T-helper 2 cell treated with Interferon-gamma antibody and Interleukin-4, amounts not matched to agents 5 μg/mL and 100 μg/mL, for 36 hours (primary cell): ENCODE data around the gene ZNF423.

ENCODE experiments used
- DNase-seq: peaks from one replicate; pipeline ENCODE4 v3.0.0; 2021; ENCODE audit warnings: low spot score
- H3K27ac Mint-ChIP-seq: one replicate; pipeline ENCODE4 v1.8.0; 2021; ENCODE audit warnings: mild to moderate bottlenecking, mixed read lengths
- H3K27me3 Mint-ChIP-seq: one replicate; pipeline ENCODE4 v1.8.0; 2021; ENCODE audit warnings: low read depth, mixed read lengths
- H3K36me3 Mint-ChIP-seq: one replicate; pipeline ENCODE4 v1.8.0; 2021; ENCODE audit warnings: low read depth, mixed read lengths
- H3K4me1 Mint-ChIP-seq: one replicate; pipeline ENCODE4 v1.8.0; 2021; ENCODE audit warnings: low read depth, mixed read lengths
- H3K4me3 Mint-ChIP-seq: one replicate; pipeline ENCODE4 v1.8.0; 2022; ENCODE audit warnings: mild to moderate bottlenecking, moderate library complexity, mixed read lengths
- H3K9me3 Mint-ChIP-seq: one replicate; pipeline ENCODE4 v1.8.0; 2021; ENCODE audit warnings: mixed read lengths

The ZNF423 gene

GRCh38 chr16:49833085-49833484 lies 22.8 kb downstream of the ZNF423 start:
- Mint-ChIP-seq H3K4me1 (no peaks in the 10 kb centered on the region), H3K27ac (no peak overlapping the region), H3K9me3 (no peaks in the 10 kb centered on the region), H3K36me3 (no peaks in the 10 kb centered on the region), H3K4me3 (no peak overlapping the region), H3K27me3 (peaks cover 6% of the 10 kb centered on the region)
- DNase-seq, result no peak

- H3K4me1 Mint-ChIP-seq, result no peaks in the 10 kb centered on the region
- no peak overlapping the region for H3K4me3 Mint-ChIP-seq
- DNase-seq, result no peak
- H3K27ac Mint-ChIP-seq, result no peak overlapping the region
- no peaks in the 10 kb centered on the region for H3K27me3 Mint-ChIP-seq
- H3K36me3 Mint-ChIP-seq, result no peaks in the 10 kb centered on the region
- no peaks in the 10 kb centered on the region for H3K9me3 Mint-ChIP-seq
Observed at GRCh38 chr16:49832177-49832576, 23.7 kb downstream of the ZNF423 start.

GRCh38 chr16:49830873-49831272 lies 25.0 kb downstream of the ZNF423 start:
- Mint-ChIP-seq H3K4me3 (no peak overlapping the region), H3K4me1 (no peaks in the 10 kb centered on the region)

GRCh38 chr16:49828533-49829267 lies 27.2 kb downstream of the ZNF423 start:
- H3K27ac Mint-ChIP-seq, result no peak overlapping the region
- H3K36me3 Mint-ChIP-seq, result no peaks in the 10 kb centered on the region
- no peak for DNase-seq
- no peaks in the 10 kb centered on the region for H3K27me3 Mint-ChIP-seq
- H3K4me3 Mint-ChIP-seq, result no peak overlapping the region
- H3K4me1 Mint-ChIP-seq, result no peaks in the 10 kb centered on the region
- H3K9me3 Mint-ChIP-seq, result no peaks in the 10 kb centered on the region

More at GRCh38 chr16:49830873-49831272, 25.0 kb downstream of the ZNF423 start:
- DNase-seq, result no peak
- Mint-ChIP-seq H3K27me3 (no peaks in the 10 kb centered on the region), H3K27ac (no peak overlapping the region), H3K36me3 (no peaks in the 10 kb centered on the region), H3K9me3 (no peaks in the 10 kb centered on the region)

- H3K27ac Mint-ChIP-seq, result no peak overlapping the region
- no peaks in the 10 kb centered on the region for H3K27me3 Mint-ChIP-seq
- H3K36me3 Mint-ChIP-seq, result no peaks in the 10 kb centered on the region
- no peaks in the 10 kb centered on the region for H3K9me3 Mint-ChIP-seq
- no peak for DNase-seq
- no peak overlapping the region for H3K4me3 Mint-ChIP-seq
- H3K4me1 Mint-ChIP-seq, result no peaks in the 10 kb centered on the region
Observed at GRCh38 chr16:49827805-49828438, 28.0 kb downstream of the ZNF423 start.

GRCh38 chr16:49826515-49826914 lies 29.4 kb downstream of the ZNF423 start:
- no peak for DNase-seq
- Mint-ChIP-seq H3K9me3 (no peaks in the 10 kb centered on the region), H3K4me1 (no peaks in the 10 kb centered on the region), H3K27me3 (no peaks in the 10 kb centered on the region), H3K4me3 (no peak overlapping the region), H3K27ac (no peak overlapping the region), H3K36me3 (no peaks in the 10 kb centered on the region)

GRCh38 chr16:49825041-49825440 lies 30.9 kb downstream of the ZNF423 start:
- Mint-ChIP-seq H3K27ac (no peak overlapping the region), H3K4me1 (no peaks in the 10 kb centered on the region), H3K27me3 (no peaks in the 10 kb centered on the region), H3K9me3 (no peaks in the 10 kb centered on the region), H3K36me3 (no peaks in the 10 kb centered on the region), H3K4me3 (no peak overlapping the region)
- DNase-seq, result no peak

GRCh38 chr16:49824593-49824992 lies 31.3 kb downstream of the ZNF423 start:
- H3K4me1 Mint-ChIP-seq, result no peaks in the 10 kb centered on the region
- no peak for DNase-seq
- H3K27me3 Mint-ChIP-seq, result no peaks in the 10 kb centered on the region
- no peaks in the 10 kb centered on the region for H3K36me3 Mint-ChIP-seq
- no peak overlapping the region for H3K27ac Mint-ChIP-seq
- no peak overlapping the region for H3K4me3 Mint-ChIP-seq
- no peaks in the 10 kb centered on the region for H3K9me3 Mint-ChIP-seq

- Mint-ChIP-seq H3K9me3 (no peaks in the 10 kb centered on the region), H3K4me3 (no peak overlapping the region), H3K27ac (no peak overlapping the region), H3K36me3 (no peaks in the 10 kb centered on the region), H3K27me3 (no peaks in the 10 kb centered on the region), H3K4me1 (no peaks in the 10 kb centered on the region)
- no peak for DNase-seq
Observed at GRCh38 chr16:49822649-49823370, 33.1 kb downstream of the ZNF423 start.

- DNase-seq, result no peak
- H3K4me3 Mint-ChIP-seq, result no peak overlapping the region
- no peaks in the 10 kb centered on the region for H3K36me3 Mint-ChIP-seq
- H3K27ac Mint-ChIP-seq, result no peak overlapping the region
- no peaks in the 10 kb centered on the region for H3K4me1 Mint-ChIP-seq
- H3K9me3 Mint-ChIP-seq, result no peaks in the 10 kb centered on the region
- H3K27me3 Mint-ChIP-seq, result no peaks in the 10 kb centered on the region
Observed at GRCh38 chr16:49821614-49822282, 34.2 kb downstream of the ZNF423 start.

- Mint-ChIP-seq H3K4me3 (no peak overlapping the region), H3K9me3 (no peaks in the 10 kb centered on the region), H3K36me3 (no peaks in the 10 kb centered on the region), H3K27me3 (no peaks in the 10 kb centered on the region), H3K4me1 (no peaks in the 10 kb centered on the region), H3K27ac (no peak overlapping the region)
- DNase-seq, result no peak
Observed at GRCh38 chr16:49821156-49821555, 34.8 kb downstream of the ZNF423 start.

GRCh38 chr16:49817754-49818507 lies 38.0 kb downstream of the ZNF423 start:
- no peaks in the 10 kb centered on the region for H3K9me3 Mint-ChIP-seq
- DNase-seq, result no peak
- no peaks in the 10 kb centered on the region for H3K4me1 Mint-ChIP-seq
- H3K4me3 Mint-ChIP-seq, result no peak overlapping the region
- no peaks in the 10 kb centered on the region for H3K36me3 Mint-ChIP-seq
- H3K27ac Mint-ChIP-seq, result no peak overlapping the region
- no peaks in the 10 kb centered on the region for H3K27me3 Mint-ChIP-seq

GRCh38 chr16:49816875-49817274 lies 39.0 kb downstream of the ZNF423 start:
- no peaks in the 10 kb centered on the region for H3K4me1 Mint-ChIP-seq
- H3K9me3 Mint-ChIP-seq, result no peaks in the 10 kb centered on the region
- no peaks in the 10 kb centered on the region for H3K27me3 Mint-ChIP-seq
- no peaks in the 10 kb centered on the region for H3K36me3 Mint-ChIP-seq
- no peak for DNase-seq
- no peak overlapping the region for H3K27ac Mint-ChIP-seq
- no peak overlapping the region for H3K4me3 Mint-ChIP-seq
